ENCODE measurements around the gene MICAL1. TPM values are rescaled to one million over a fixed set of nuclear protein-coding genes. Genes with fewer than 3 reads are reported as not detected.
A peak's percentile ranks its signal among the peaks of the same experiment; 100 is the strongest.

Gene MICAL1
- total and polyA plus RNA-seq, 2 donors (not counting 1 experiment from before 2014, with no cell fraction given), result 202 to 319 TPM

GRCh38 chr6:109480993-109481480, 25.5 kb upstream of the MICAL1 start:
- CTCF ChIA-PET, result interaction anchor here (0.6 to 5.5 kb wide), 5 partner anchors 18 to 559 kb away, joined by 3 to 42 read pairs (median 3); partner anchors contain the start of gene MICAL1
- H4K20me1 ChIP-seq (ENCODE audit: control insufficient read depth, insufficient read depth, low read length, poor library complexity, severe bottlenecking), result peaks cover 8% of the 10 kb centered on the region
- intact Hi-C loops (cut with micrococcal nuclease), result loop anchor here (5.0 to 10.0 kb wide), 2 partner anchors 701 to 1334 kb away; partner anchors contain the start of genes CDC40 and CDK19
- H3K36me3 ChIP-seq (replicated peaks in 1 of 2; ENCODE audit: control extremely low read depth in 1 of 2, control insufficient read depth in 1 of 2, extremely low read depth in 1 of 2, insufficient read depth in 2 of 2, low read length in 1 of 2), result peaks cover 6 to 34% of the 10 kb centered on the region in 2 experiments
- H3K4me2 ChIP-seq (replicated peaks; ENCODE audit: low read depth, low read length, poor library complexity, severe bottlenecking), result peak overlapping the region; percentile 91
- H3K4me1 ChIP-seq (ENCODE audit: control insufficient read depth in 2 of 2, insufficient read depth in 2 of 2, low read length in 2 of 2), result peaks cover 57 to 75% of the 10 kb centered on the region in 2 donors
- POLR2A ChIA-PET, result interaction anchor here (1.7 to 2.8 kb wide), 3 partner anchors 25 to 387 kb away, joined by 3 to 11 read pairs (median 8); partner anchors contain the start of genes MICAL1, PPIL6, SESN1 and SMPD2
- Mint-ChIP-seq H3K9me3 (ENCODE audit: insufficient read depth) (no peaks in the 10 kb centered on the region), H3K4me3 (peak overlapping the region; percentile 96), H3K27me3 (no peaks in the 10 kb centered on the region), H3K27ac (peak overlapping the region; percentile 11), H3K4me1 (peaks cover 70% of the 10 kb centered on the region)
- ATAC-seq (ENCODE audit: low read depth), result no peak
- WGBS (ENCODE audit: insufficient coverage), result 95% methylated on average over 7 of the region's 7 CpGs
- no peak for TF ChIP-seq EZH2 (IDR thresholded peaks at IDR 0.05; ENCODE audit: borderline replicate concordance, insufficient read depth, low read depth, low read length, poor library complexity, severe bottlenecking)
- TF ChIP-seq CTCF (IDR thresholded peaks at IDR 0.05), result no peak
- no peak for DNase-seq
- peak overlapping the region; percentile 87 for H3K9ac ChIP-seq (ENCODE audit: low read length)
- no peak overlapping the region for H2AFZ ChIP-seq (ENCODE audit: insufficient read depth, low read depth, low read length, poor library complexity, severe bottlenecking)
- H3K27ac ChIP-seq (ENCODE audit: low read length in 2 of 2), result peak overlapping the region in 1 of 2 donors; percentile 81
- no peaks in the 10 kb centered on the region for H3K9me3 ChIP-seq (ENCODE audit: control extremely low read depth in 1 of 3, control insufficient read depth in 2 of 3, insufficient read depth in 1 of 3, low read length in 2 of 3)
- no peaks in the 10 kb centered on the region for H3K27me3 ChIP-seq (replicated peaks in 1 of 4; ENCODE audit: control extremely low read depth in 1 of 4, control insufficient read depth in 3 of 4, insufficient read depth in 4 of 4, low read length in 3 of 4)
- H3K79me2 ChIP-seq (ENCODE audit: control insufficient read depth, insufficient read depth, low read length), result peaks cover 69% of the 10 kb centered on the region
- H3K4me3 ChIP-seq (ENCODE audit: control extremely low read depth in 1 of 5, extremely low read depth in 1 of 5, insufficient read depth in 1 of 5, low read depth in 2 of 5, low read length in 4 of 5), result peak overlapping the region in 3 of 5 experiments; percentile 30 to 92 (median 39)

All from B cell (primary cell).